ENCODE measurements around the gene NPFF.

NPFF gene

DNA sequence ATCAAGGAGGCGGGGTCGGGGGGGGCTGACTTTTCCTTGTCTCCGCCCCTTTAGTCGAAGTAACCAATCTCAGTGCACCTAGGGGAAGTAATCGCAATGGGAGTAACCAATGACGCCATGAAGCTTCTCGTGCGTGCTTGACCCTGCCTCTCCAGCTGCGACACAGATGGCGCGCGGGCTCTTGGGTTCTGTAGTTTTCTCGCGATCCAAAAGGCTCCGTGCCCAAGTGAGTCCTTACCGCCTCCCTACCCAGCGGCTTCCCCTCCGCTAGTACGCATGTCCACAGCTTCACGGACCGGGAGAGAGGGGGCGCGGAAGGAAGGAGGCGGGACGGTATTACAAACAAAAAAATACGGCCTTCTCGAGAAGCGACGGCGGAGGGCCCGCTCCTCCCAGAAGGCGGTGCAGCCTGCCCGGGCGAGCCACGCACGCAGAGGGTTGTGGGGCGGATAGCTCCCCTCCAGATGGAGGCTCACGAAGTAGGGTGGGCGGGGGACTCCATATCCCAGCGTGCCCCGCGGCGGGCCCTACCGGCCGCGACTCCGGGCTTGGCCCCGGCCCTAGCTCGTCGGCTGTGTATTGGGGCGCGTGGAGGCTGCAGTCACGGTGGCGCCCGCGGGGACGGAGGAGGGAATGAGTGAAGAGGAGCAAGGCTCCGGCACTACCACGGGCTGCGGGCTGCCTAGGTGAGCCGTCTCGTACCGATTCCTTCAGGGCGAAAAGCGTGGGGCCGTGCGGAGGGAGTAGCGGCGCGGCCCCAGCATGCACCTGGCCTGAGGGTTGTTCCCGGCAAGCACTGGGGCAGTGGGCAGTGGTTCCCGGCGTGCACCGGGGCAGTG is 6.3 kb downstream of the NPFF start, which contains the start of gene TARBP2:
Gene TARBP2 (plus strand): TSS at position 508 of the 839 bp plus-strand sequence. CDS start 126 bp downstream, at position 634.
- peak within 1 kb of the TSS; percentile 97 for H3K27ac ChIP-seq (ENCODE audit: low read depth, low read length)
- peak within 1 kb of the TSS; percentile 81 for H2AFZ ChIP-seq (ENCODE audit: insufficient read depth, low read length, poor library complexity)
- WGBS (ENCODE audit: extremely low coverage, insufficient coverage, insufficient read length): no CpG with 5 or more reads among the region's 74 CpGs
- H3K4me3 ChIP-seq (ENCODE audit: low read depth, low read length): peak within 1 kb of the TSS; percentile 90
- peak within 1 kb of the TSS; percentile 98 for H3K4me2 ChIP-seq (ENCODE audit: low read length)
- H4K91ac ChIP-seq (ENCODE audit: low read depth, low read length): peak within 1 kb of the TSS; percentile 90
- H2BK5ac ChIP-seq (ENCODE audit: low read depth, low read length, poor library complexity): peak within 1 kb of the TSS; percentile 77
- H4K8ac ChIP-seq (ENCODE audit: low read depth, low read length): peak within 1 kb of the TSS; percentile 99
- H3K4me1 ChIP-seq (ENCODE audit: control insufficient read depth in 1 of 2, insufficient read depth in 2 of 2, low read length in 2 of 2): peaks cover 16 to 25% of the 10 kb centered on the region in 2 experiments
- no peaks in the 10 kb centered on the region for H3K27me3 ChIP-seq (ENCODE audit: insufficient read depth, low read length)
- H3K4ac ChIP-seq (ENCODE audit: low read depth, low read length): peak within 1 kb of the TSS; percentile 81
- peak within 1 kb of the TSS; percentile 81 for H3K18ac ChIP-seq (ENCODE audit: low read length)
- H3K9ac ChIP-seq (ENCODE audit: low read length): peak within 1 kb of the TSS; percentile 98
- peak within 1 kb of the TSS; percentile 95 for H3K14ac ChIP-seq (ENCODE audit: low read length)
- H4K12ac ChIP-seq (ENCODE audit: low read depth, low read length): peak within 1 kb of the TSS; percentile 98
- no peak within 1 kb of the TSS for H2BK12ac ChIP-seq (ENCODE audit: low read length)
- no peak within 1 kb of the TSS for H3K23ac ChIP-seq (ENCODE audit: low read length)
- H3K36me3 ChIP-seq (ENCODE audit: control insufficient read depth in 1 of 2, insufficient read depth in 2 of 2, low read length in 2 of 2): peaks cover 22 to 31% of the 10 kb centered on the region in 2 experiments
- peaks cover 8% of the 10 kb centered on the region for H3K79me2 ChIP-seq (ENCODE audit: control insufficient read depth, insufficient read depth, low read length, poor library complexity)
- DNase-seq: peak; percentile 99
- peaks cover 19% of the 10 kb centered on the region for H3K79me1 ChIP-seq (ENCODE audit: low read length)
- H2AK5ac ChIP-seq (ENCODE audit: low read length): peak within 1 kb of the TSS; percentile 90
- peaks cover 5% of the 10 kb centered on the region for H3K9me3 ChIP-seq (ENCODE audit: insufficient read depth, low read depth, low read length)
- peak within 1 kb of the TSS; percentile 65 for H2BK120ac ChIP-seq (ENCODE audit: insufficient read depth, low read length, poor library complexity)

- peak overlapping the region; percentile 70 for H3K4me2 ChIP-seq (ENCODE audit: low read length)
- no peak overlapping the region for H4K12ac ChIP-seq (ENCODE audit: low read depth, low read length)
- peak in 1 of 2 donors; percentile 62 for DNase-seq
- no peak overlapping the region for H2AK5ac ChIP-seq (ENCODE audit: low read length)
- H3K4me1 ChIP-seq (ENCODE audit: control insufficient read depth in 1 of 2, insufficient read depth in 2 of 2, low read length in 2 of 2): peaks cover 16 to 25% of the 10 kb centered on the region in 2 experiments
- peak overlapping the region; percentile 21 for H2BK120ac ChIP-seq (ENCODE audit: insufficient read depth, low read length, poor library complexity)
- H3K79me1 ChIP-seq (ENCODE audit: low read length): peaks cover 19% of the 10 kb centered on the region
- H4K8ac ChIP-seq (ENCODE audit: low read depth, low read length): peak overlapping the region; percentile 89
- no peaks in the 10 kb centered on the region for H3K27me3 ChIP-seq (ENCODE audit: insufficient read depth, low read length)
- H3K4me3 ChIP-seq (ENCODE audit: low read depth, low read length): peak overlapping the region; percentile 61
- H3K36me3 ChIP-seq (ENCODE audit: control insufficient read depth in 1 of 2, insufficient read depth in 2 of 2, low read length in 2 of 2): peaks cover 14 to 23% of the 10 kb centered on the region in 2 experiments
- peak overlapping the region; percentile 59 for H2AFZ ChIP-seq (ENCODE audit: insufficient read depth, low read length, poor library complexity)
- WGBS (ENCODE audit: extremely low coverage, insufficient coverage, insufficient read length): no CpG with 5 or more reads among the region's 17 CpGs
- no peak overlapping the region for H2BK12ac ChIP-seq (ENCODE audit: low read length)
- no peak overlapping the region for H3K9ac ChIP-seq (ENCODE audit: low read length)
- H4K91ac ChIP-seq (ENCODE audit: low read depth, low read length): peak overlapping the region; percentile 29
- H3K14ac ChIP-seq (ENCODE audit: low read length): peak overlapping the region; percentile 76
- peak overlapping the region; percentile 77 for H2BK5ac ChIP-seq (ENCODE audit: low read depth, low read length, poor library complexity)
- peak overlapping the region; percentile 77 for H3K27ac ChIP-seq (ENCODE audit: low read depth, low read length)
- peaks cover 8% of the 10 kb centered on the region for H3K79me2 ChIP-seq (ENCODE audit: control insufficient read depth, insufficient read depth, low read length, poor library complexity)
- H3K9me3 ChIP-seq (ENCODE audit: insufficient read depth, low read depth, low read length): peaks cover 5% of the 10 kb centered on the region
- H3K23ac ChIP-seq (ENCODE audit: low read length): no peak overlapping the region
- H3K4ac ChIP-seq (ENCODE audit: low read depth, low read length): no peak overlapping the region
- no peak overlapping the region for H3K18ac ChIP-seq (ENCODE audit: low read length)
These were observed 7.0 kb downstream of the NPFF start for GRCh38 chr12:53500142-53500775.

GRCh38 chr12:53499266-53500141 is 7.8 kb downstream of the NPFF start, which contains the start of gene MAP3K12:
Gene MAP3K12 (minus strand): TSS chr12:53499458. CDS start chr12:53487391, 12,067 bp downstream.
- Histone ChIP-seq H2AK5ac (ENCODE audit: low read length) (peak within 1 kb of the TSS; percentile 58), H3K18ac (ENCODE audit: low read length) (peak within 1 kb of the TSS; percentile 35), H2BK12ac (ENCODE audit: low read length) (peak within 1 kb of the TSS; percentile 66), H3K36me3 (ENCODE audit: control insufficient read depth in 1 of 2, insufficient read depth in 2 of 2, low read length in 2 of 2) (peaks cover 7 to 16% of the 10 kb centered on the region in 2 experiments), H3K4me1 (ENCODE audit: control insufficient read depth in 1 of 2, insufficient read depth in 2 of 2, low read length in 2 of 2) (peaks cover 16 to 25% of the 10 kb centered on the region in 2 experiments), H3K9ac (ENCODE audit: low read length) (peak within 1 kb of the TSS; percentile 16), H2BK120ac (ENCODE audit: insufficient read depth, low read length, poor library complexity) (peak within 1 kb of the TSS; percentile 51), H2BK5ac (ENCODE audit: low read depth, low read length, poor library complexity) (peak within 1 kb of the TSS; percentile 77), H3K4ac (ENCODE audit: low read depth, low read length) (no peak within 1 kb of the TSS), H3K4me3 (ENCODE audit: low read depth, low read length) (peak within 1 kb of the TSS; percentile 56), H3K14ac (ENCODE audit: low read length) (peak within 1 kb of the TSS; percentile 43), H3K27ac (ENCODE audit: low read depth, low read length) (peak within 1 kb of the TSS; percentile 77), H2AFZ (ENCODE audit: insufficient read depth, low read length, poor library complexity) (peak within 1 kb of the TSS; percentile 59), H3K9me3 (ENCODE audit: insufficient read depth, low read depth, low read length) (peaks cover 2% of the 10 kb centered on the region), H3K79me1 (ENCODE audit: low read length) (peaks cover 19% of the 10 kb centered on the region), H3K23ac (ENCODE audit: low read length) (no peak within 1 kb of the TSS), H3K27me3 (ENCODE audit: insufficient read depth, low read length) (no peaks in the 10 kb centered on the region), H4K12ac (ENCODE audit: low read depth, low read length) (peak within 1 kb of the TSS; percentile 35), H4K91ac (ENCODE audit: low read depth, low read length) (peak within 1 kb of the TSS; percentile 70), H4K8ac (ENCODE audit: low read depth, low read length) (peak within 1 kb of the TSS; percentile 89), H3K79me2 (ENCODE audit: control insufficient read depth, insufficient read depth, low read length, poor library complexity) (peaks cover 8% of the 10 kb centered on the region), H3K4me2 (ENCODE audit: low read length) (peak within 1 kb of the TSS; percentile 70)
- no CpG with 5 or more reads among the region's 51 CpGs for WGBS (ENCODE audit: extremely low coverage, insufficient coverage, insufficient read length)
- DNase-seq: peak in 1 of 2 donors; percentile 22

DNA sequence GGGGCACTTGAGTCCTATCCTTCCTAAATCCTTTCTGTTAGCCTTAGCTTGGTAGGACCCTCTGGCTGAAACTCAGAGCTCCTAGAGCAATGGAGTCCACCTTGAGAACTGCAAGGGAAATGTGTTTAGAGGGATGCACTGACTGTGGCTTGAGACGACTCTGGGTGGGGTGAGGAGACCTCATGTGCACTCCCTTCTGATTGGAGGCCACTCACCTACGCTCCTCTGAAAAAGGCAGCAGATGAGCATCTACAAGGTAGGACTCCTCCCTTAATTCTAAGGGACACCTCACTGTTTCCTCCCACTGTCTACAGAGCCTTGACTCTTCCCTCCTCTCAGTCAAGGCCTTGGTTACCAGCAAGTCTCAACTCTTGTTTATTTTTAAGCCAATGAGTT is 9.1 kb downstream of the NPFF start:
- Histone ChIP-seq H2BK12ac (ENCODE audit: low read length) (no peak overlapping the region), H2BK120ac (ENCODE audit: insufficient read depth, low read length, poor library complexity) (no peak overlapping the region), H3K18ac (ENCODE audit: low read length) (no peak overlapping the region), H3K4me1 (ENCODE audit: control insufficient read depth in 1 of 2, insufficient read depth in 2 of 2, low read length in 2 of 2) (peaks cover 24 to 35% of the 10 kb centered on the region in 2 experiments), H3K23ac (ENCODE audit: low read length) (no peak overlapping the region), H3K9me3 (ENCODE audit: insufficient read depth, low read depth, low read length) (peaks cover 2% of the 10 kb centered on the region), H3K4me3 (ENCODE audit: low read depth, low read length) (no peak overlapping the region), H2AFZ (ENCODE audit: insufficient read depth, low read length, poor library complexity) (no peak overlapping the region), H3K27me3 (ENCODE audit: insufficient read depth, low read length) (no peaks in the 10 kb centered on the region), H4K91ac (ENCODE audit: low read depth, low read length) (no peak overlapping the region), H3K9ac (ENCODE audit: low read length) (no peak overlapping the region), H2AK5ac (ENCODE audit: low read length) (no peak overlapping the region), H4K8ac (ENCODE audit: low read depth, low read length) (no peak overlapping the region), H3K27ac (ENCODE audit: low read depth, low read length) (no peak overlapping the region), H3K79me2 (ENCODE audit: control insufficient read depth, insufficient read depth, low read length, poor library complexity) (peaks cover 8% of the 10 kb centered on the region), H2BK5ac (ENCODE audit: low read depth, low read length, poor library complexity) (no peak overlapping the region), H4K12ac (ENCODE audit: low read depth, low read length) (no peak overlapping the region), H3K14ac (ENCODE audit: low read length) (no peak overlapping the region), H3K4ac (ENCODE audit: low read depth, low read length) (no peak overlapping the region), H3K36me3 (ENCODE audit: control insufficient read depth in 1 of 2, insufficient read depth in 2 of 2, low read length in 2 of 2) (peaks cover 0 to 4% of the 10 kb centered on the region in 2 experiments), H3K79me1 (ENCODE audit: low read length) (peaks cover 24% of the 10 kb centered on the region), H3K4me2 (ENCODE audit: low read length) (no peak overlapping the region)
- DNase-seq: no peak
- WGBS (ENCODE audit: extremely low coverage, insufficient coverage, insufficient read length): no CpG with 5 or more reads among the region's 2 CpGs

Measured in trophoblast cell (in vitro differentiated cells and primary cell).